GM23248 (cell line): ENCODE results near the gene ALG11. TPM values are rescaled to one million over a fixed set of nuclear protein-coding genes. Genes with fewer than 3 reads are reported as not detected.

Experiments used
- DNase-seq: peaks from one replicate; pipeline ENCODE4 v3.0.0-alpha.2; 2015
- H2AFZ ChIP-seq: fragments of 200-600 bp; sonication (generic); 2 replicates; pipeline ENCODE4 v1.6.1; 2016; ENCODE audit warnings: antibody characterized with exemption
- H3F3A ChIP-seq: fragments of 200-600 bp; sonication (generic); 2 replicates; pipeline ENCODE4 v1.6.1; 2016; ENCODE audit warnings: mild to moderate bottlenecking, antibody characterized with exemption, mixed run types; ENCODE audit not compliant: insufficient read depth
- H3K27ac ChIP-seq: fragments of 200-600 bp; sonication (generic); 2 replicates; pipeline ENCODE4 v1.5.1; 2016; ENCODE audit warnings: mild to moderate bottlenecking
- H3K27me3 ChIP-seq: fragments of 200-600 bp; sonication (generic); replicated peaks from 2 replicates; pipeline ENCODE4 v1.6.1; 2016; ENCODE audit warnings: mild to moderate bottlenecking; ENCODE audit not compliant: insufficient read depth
- H3K36me3 ChIP-seq: fragments of 200-600 bp; sonication (generic); 2 replicates; pipeline ENCODE4 v1.6.1; 2016; ENCODE audit warnings: low read depth, mild to moderate bottlenecking
- H3K4me1 ChIP-seq: fragments of 200-600 bp; sonication (generic); 2 replicates; pipeline ENCODE4 v1.6.1; 2016; ENCODE audit warnings: mild to moderate bottlenecking; ENCODE audit not compliant: insufficient read depth
- H3K4me2 ChIP-seq: fragments of 200-600 bp; sonication (generic); one replicate; pipeline ENCODE4 v1.6.1; 2016; ENCODE audit warnings: mild to moderate bottlenecking; ENCODE audit not compliant: unreplicated experiment
- H3K4me3 ChIP-seq: fragments of 200-600 bp; sonication (generic); 2 replicates; pipeline ENCODE4 v1.5.1; 2016; ENCODE audit warnings: mild to moderate bottlenecking
- H3K79me2 ChIP-seq: fragments of 200-600 bp; sonication (generic); 2 replicates; pipeline ENCODE4 v1.6.1; 2016; ENCODE audit warnings: mild to moderate bottlenecking; ENCODE audit not compliant: insufficient read depth
- H3K9ac ChIP-seq: fragments of 200-600 bp; sonication (generic); 2 replicates; pipeline ENCODE4 v1.6.1; 2016; ENCODE audit warnings: mild to moderate bottlenecking
- H3K9me2 ChIP-seq: fragments of 200-600 bp; sonication (generic); 2 replicates; pipeline ENCODE4 v1.6.1; 2016; ENCODE audit warnings: mixed run types, mild to moderate bottlenecking, moderate library complexity; ENCODE audit not compliant: insufficient read depth
- H3K9me3 ChIP-seq: fragments of 200-600 bp; sonication (generic); one replicate; pipeline ENCODE4 v1.6.1; 2017; ENCODE audit warnings: low read depth
- H4K20me1 ChIP-seq: fragments of 200-600 bp; sonication (generic); 2 replicates; pipeline ENCODE4 v1.6.0; 2016; ENCODE audit not compliant: insufficient read depth
- EZH2 ChIP-seq: fragments of 200-600 bp; sonication (generic); IDR thresholded peaks from 2 replicates; pipeline ENCODE4 v1.6.1; 2018; ENCODE audit warnings: antibody characterized with exemption, mild to moderate bottlenecking; ENCODE audit not compliant: insufficient read depth, poor library complexity, severe bottlenecking
- EZH2phosphoT487 ChIP-seq: fragments of 200-600 bp; sonication (generic); IDR thresholded peaks from 2 replicates; pipeline ENCODE4 v1.6.1; 2018; ENCODE audit warnings: antibody characterized with exemption, moderate library complexity, mild to moderate bottlenecking, low read depth; ENCODE audit not compliant: insufficient read depth
- WGBS, 2 experiments: methylation state at CpG; one replicate each; pipeline ENCODE4 v1.1.6; 2015 to 2017; ENCODE audit warnings: low lambda C conversion rate in 2 of 2, low coverage in 1 of 2; ENCODE audit errors: missing lambda C conversion rate in 2 of 2; 5-methylcytosine and 5-hydroxymethylcytosine counted together
- in situ Hi-C: fragments of 300-500 bp; cut with MboI; formaldehyde crosslinking; loops from 2 replicates; pipeline ENCODE4 v1.15.0; 2020
- polyA plus RNA-seq: library from polyadenylated mRNA; unstranded; fragments of >200 nt; fragmentation: Nextera tagmentation; extraction: Ambion mirVana; gene quantifications from 2 replicates; pipeline ENCODE4 v1.2.1, GENCODE V29; 2016
- total RNA-seq: library from RNA; depleted of rRNA; stranded (reverse); fragments of >200 nt; shearing (Covaris generic); gene quantifications from 2 replicates; pipeline ENCODE4 v1.2.3, GENCODE V29; 2014

The ALG11 gene
- total and polyA plus RNA-seq, 2 experiments from 2014 or later, result 31.6 to 33.3 TPM

DNA sequence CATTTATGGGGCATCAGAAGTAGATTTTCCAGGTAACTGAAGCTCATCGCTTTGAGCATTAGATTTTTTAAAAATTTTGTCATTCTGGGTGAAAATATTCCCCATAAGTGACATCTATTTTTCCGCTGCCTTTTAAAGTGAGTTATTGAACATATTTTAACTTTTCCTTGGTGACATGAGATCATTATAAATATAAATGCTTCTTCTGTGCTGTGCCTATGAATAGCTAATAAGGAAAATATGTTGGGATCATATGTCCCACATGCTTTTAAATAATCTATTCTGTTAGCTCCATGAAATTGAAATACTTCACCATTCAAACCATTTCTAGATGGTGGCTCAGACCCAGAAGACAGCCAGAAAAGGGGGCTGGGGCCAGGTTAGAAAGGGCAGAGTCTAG is 15.0 kb upstream of the ALG11 start:
- no peak for DNase-seq
- H3K4me2 ChIP-seq, result no peak overlapping the region
- H3K27ac ChIP-seq, result no peak overlapping the region
- H3K79me2 ChIP-seq, result no peaks in the 10 kb centered on the region
- H3K27me3 ChIP-seq, result peaks cover 53% of the 10 kb centered on the region
- H3K9me2 ChIP-seq, result no peaks in the 10 kb centered on the region
- no peak for TF ChIP-seq EZH2phosphoT487
- TF ChIP-seq EZH2, result no peak
- H3F3A ChIP-seq, result no peaks in the 10 kb centered on the region
- no peak overlapping the region for H2AFZ ChIP-seq
- no peaks in the 10 kb centered on the region for H3K4me1 ChIP-seq
- H3K36me3 ChIP-seq, result no peaks in the 10 kb centered on the region
- H3K9me3 ChIP-seq, result no peaks in the 10 kb centered on the region
- no peak overlapping the region for H3K9ac ChIP-seq
- 50 to 54% methylated on average over 2 of the region's 2 CpGs for WGBS, 2 experiments
- no peaks in the 10 kb centered on the region for H4K20me1 ChIP-seq
- H3K4me3 ChIP-seq, result no peak overlapping the region
- in situ Hi-C loops, result no loop called here

- Histone ChIP-seq H3K9ac (no peak overlapping the region), H3K9me3 (no peaks in the 10 kb centered on the region), H2AFZ (no peak overlapping the region), H3F3A (no peaks in the 10 kb centered on the region), H3K4me3 (no peak overlapping the region), H3K36me3 (no peaks in the 10 kb centered on the region), H3K4me1 (no peaks in the 10 kb centered on the region), H3K9me2 (no peaks in the 10 kb centered on the region), H3K27me3 (peaks cover 53% of the 10 kb centered on the region), H3K4me2 (no peak overlapping the region), H4K20me1 (no peaks in the 10 kb centered on the region), H3K79me2 (no peaks in the 10 kb centered on the region), H3K27ac (no peak overlapping the region)
- TF ChIP-seq EZH2, result no peak
- no peak for TF ChIP-seq EZH2phosphoT487
- no peak for DNase-seq
- in situ Hi-C loops, result no loop called here
- 35 to 38% methylated on average over 8 of the region's 8 CpGs for WGBS, 2 experiments
Observed at GRCh38 chr13:51997641-51998330, 14.4 kb upstream of the ALG11 start.

- in situ Hi-C loops, result no loop called here
- DNase-seq, result no peak
- Histone ChIP-seq H3K27ac (no peak overlapping the region), H3K9me3 (no peaks in the 10 kb centered on the region), H4K20me1 (no peaks in the 10 kb centered on the region), H3K4me1 (no peaks in the 10 kb centered on the region), H3K9me2 (no peaks in the 10 kb centered on the region), H2AFZ (no peak overlapping the region), H3K36me3 (no peaks in the 10 kb centered on the region), H3K9ac (no peak overlapping the region), H3K79me2 (no peaks in the 10 kb centered on the region), H3K4me3 (no peak overlapping the region), H3K27me3 (peaks cover 49% of the 10 kb centered on the region), H3F3A (no peaks in the 10 kb centered on the region), H3K4me2 (no peak overlapping the region)
- TF ChIP-seq EZH2 (no peak), EZH2phosphoT487 (no peak)
- WGBS, 2 experiments, result 40 to 42% methylated on average over 6 of the region's 6 CpGs
Observed at GRCh38 chr13:51998723-51999509, 13.3 kb upstream of the ALG11 start.

GRCh38 chr13:51999510-51999911 is 12.7 kb upstream of the ALG11 start:
- in situ Hi-C loops, result no loop called here
- no peak overlapping the region for H3K9ac ChIP-seq
- no peak overlapping the region for H3K27ac ChIP-seq
- H3K4me2 ChIP-seq, result no peak overlapping the region
- H3K4me3 ChIP-seq, result no peak overlapping the region
- no peaks in the 10 kb centered on the region for H3K9me3 ChIP-seq
- no peaks in the 10 kb centered on the region for H4K20me1 ChIP-seq
- peaks cover 47% of the 10 kb centered on the region for H3K27me3 ChIP-seq
- peak; percentile 25 for DNase-seq
- H3K4me1 ChIP-seq, result no peaks in the 10 kb centered on the region
- H3K36me3 ChIP-seq, result no peaks in the 10 kb centered on the region
- H2AFZ ChIP-seq, result no peak overlapping the region
- H3K79me2 ChIP-seq, result no peaks in the 10 kb centered on the region
- TF ChIP-seq EZH2phosphoT487 (no peak), EZH2 (no peak)
- H3K9me2 ChIP-seq, result no peaks in the 10 kb centered on the region
- no peaks in the 10 kb centered on the region for H3F3A ChIP-seq
- WGBS, 2 experiments, result 25 to 28% methylated on average over 13 of the region's 13 CpGs
